Esophagus mucosa (tissue), 1 donor: ENCODE results near the gene PROM1. TPM values are rescaled to one million over a fixed set of nuclear protein-coding genes. Genes with fewer than 3 reads are reported as not detected.
A peak's percentile ranks its signal among the peaks of the same experiment; 100 is the strongest.

Experiments
- ATAC-seq: fragments of 200-7000 bp; cut with Tn5 transposase; one replicate; pipeline ENCODE4 v1.9.1; 2020
- total RNA-seq: library from RNA; stranded (reverse); gene quantifications from one replicate; pipeline ENCODE4 v1.2.4, GENCODE V29; 2023
- donor health status: DM: yes; HTN: yes; CAD: no.

PROM1 gene
- 5.2 TPM for total RNA-seq

DNA sequence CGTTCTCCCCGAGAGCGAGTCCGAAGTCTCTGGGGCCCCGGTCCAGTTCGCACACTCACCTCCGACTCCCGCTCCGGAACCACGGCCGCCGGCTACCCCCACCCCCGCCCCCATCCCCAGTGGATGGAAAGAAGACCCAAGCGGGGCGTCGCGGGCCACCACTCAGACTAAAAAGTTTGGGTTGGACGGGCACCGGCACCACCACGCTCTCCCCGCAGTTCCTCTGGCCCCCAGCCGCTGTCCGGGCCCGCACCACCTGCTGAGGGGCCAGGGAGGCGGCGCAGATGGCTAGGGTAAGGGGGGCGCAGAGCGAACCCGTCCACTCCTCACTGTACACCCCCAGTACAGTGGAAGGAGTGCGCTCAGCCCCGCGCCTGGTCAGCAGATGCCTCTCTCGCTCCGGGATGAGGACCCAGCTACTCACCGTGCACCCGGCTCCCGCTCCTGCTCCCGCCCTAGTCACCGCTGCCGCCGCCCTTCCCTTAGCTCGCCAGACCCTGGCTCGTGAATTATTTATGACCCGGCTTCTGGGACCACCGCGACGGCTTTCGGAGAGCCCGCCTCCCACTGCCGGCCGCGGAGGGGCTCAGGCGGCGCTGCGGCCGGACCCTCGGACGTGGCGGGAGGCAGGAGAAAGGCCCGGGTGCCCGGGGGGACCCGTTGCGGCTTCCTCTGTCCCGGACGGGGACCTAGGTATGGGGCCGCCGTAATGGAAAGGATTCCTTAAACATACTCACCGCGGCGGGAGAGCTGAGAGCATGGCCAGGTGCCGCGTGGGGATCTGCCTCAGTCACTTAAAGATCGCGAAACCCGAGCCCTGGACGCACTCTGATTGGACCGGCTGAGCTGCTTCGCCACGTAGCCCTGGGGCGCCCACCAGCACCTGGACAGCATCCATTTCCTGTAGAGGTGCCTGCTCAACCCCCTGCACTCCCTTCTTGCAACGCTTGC lies at the start of gene PROM1:
Gene PROM1 (minus strand): TSS at position 783 of the 951 bp plus-strand sequence. CDS start 8,117 bp downstream, outside the sequence.
- ATAC-seq, result peak; percentile 53

- no peak for ATAC-seq
Observed at GRCh38 chr4:16133406-16133805, 49.6 kb upstream of the PROM1 start.

- ATAC-seq, result no peak
Observed at GRCh38 chr4:16131293-16131692, 47.5 kb upstream of the PROM1 start.

DNA sequence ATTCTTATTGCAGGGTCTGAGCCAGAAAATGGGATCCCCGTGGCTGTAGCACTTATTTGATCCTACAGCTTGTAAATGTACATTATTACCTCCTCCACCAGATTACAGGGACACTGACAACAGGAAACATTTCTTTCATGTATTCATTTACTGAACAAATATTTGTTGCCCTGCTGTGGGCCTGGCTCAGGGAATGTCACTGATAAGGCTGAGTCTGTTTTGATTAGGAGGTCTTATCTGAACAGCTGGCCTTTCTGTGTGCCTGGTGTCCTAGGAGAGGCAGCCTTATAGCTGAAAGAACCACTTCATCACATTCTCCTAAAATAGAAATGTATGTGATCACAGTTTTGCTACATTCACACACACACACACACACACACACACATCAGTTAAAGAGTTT lies 45.5 kb upstream of the PROM1 start:
- ATAC-seq, result no peak

GRCh38 chr4:16126714-16127113 lies 42.9 kb upstream of the PROM1 start:
- no peak for ATAC-seq

GRCh38 chr4:16125571-16126445 lies 42.0 kb upstream of the PROM1 start:
- ATAC-seq, result peak; percentile 46

DNA sequence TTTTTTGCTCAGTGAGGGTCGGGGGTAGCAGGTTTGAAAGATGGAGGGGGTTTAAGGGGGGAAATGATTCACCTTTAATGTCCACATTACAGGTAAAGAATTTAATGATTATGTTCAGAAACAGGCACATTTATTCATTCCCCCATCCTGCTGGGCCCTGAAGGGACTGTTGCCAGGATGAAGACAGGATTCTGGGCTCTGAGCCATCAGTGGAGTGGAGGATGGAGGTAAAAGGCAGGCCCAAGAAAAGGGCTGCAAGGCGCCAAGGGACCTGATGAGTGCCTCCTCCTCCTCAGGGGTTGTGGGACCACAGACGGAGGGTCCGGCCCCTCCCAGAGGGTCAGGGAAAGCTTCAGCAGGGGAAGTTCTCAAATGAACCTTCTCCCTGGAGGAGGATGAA lies 40.4 kb upstream of the PROM1 start:
- ATAC-seq, result no peak

- peak; percentile 14 for ATAC-seq
Observed at GRCh38 chr4:16123356-16124084, 39.7 kb upstream of the PROM1 start.

DNA sequence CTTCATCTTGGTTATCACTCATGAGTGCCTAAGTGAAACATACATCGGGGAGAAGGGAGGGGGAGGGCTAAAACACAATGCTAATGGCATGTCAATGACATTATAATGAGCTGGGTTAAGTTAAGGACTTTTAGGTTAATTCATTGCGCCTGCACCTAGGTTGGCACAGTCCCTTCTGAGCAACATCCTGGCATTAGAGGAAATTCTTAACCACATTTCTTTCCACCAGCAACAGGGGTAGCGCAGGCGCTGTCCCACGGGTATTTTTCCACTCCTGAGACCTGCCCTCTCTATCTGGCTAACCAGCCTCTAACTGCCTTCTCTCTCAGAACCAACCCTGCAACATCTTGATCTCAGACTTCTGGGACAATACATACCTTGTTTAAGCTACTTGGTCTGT lies 39.0 kb upstream of the PROM1 start:
- ATAC-seq, result no peak

GRCh38 chr4:16122308-16122711 lies 38.5 kb upstream of the PROM1 start:
- no peak for ATAC-seq

DNA sequence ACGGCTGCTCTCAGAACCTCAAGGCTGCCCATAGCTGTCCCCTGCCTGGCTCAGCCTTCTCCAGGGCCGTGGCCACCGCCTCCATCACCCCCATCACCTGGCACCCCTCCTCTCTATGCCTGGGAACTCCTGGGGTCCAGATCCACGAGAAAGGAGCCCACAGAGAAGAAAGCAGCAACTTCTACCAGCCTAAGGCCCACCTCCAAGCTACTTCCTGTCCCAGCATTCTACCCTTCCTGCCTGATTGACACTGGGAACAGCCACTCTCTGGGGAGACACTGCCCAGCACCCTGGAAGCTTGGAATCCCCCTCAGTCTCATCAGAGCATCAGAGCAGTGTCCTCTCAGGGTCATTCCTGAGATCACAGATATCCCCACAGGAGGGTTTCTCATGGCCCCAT lies 36.9 kb upstream of the PROM1 start:
- no peak for ATAC-seq

- no peak for ATAC-seq
Observed at GRCh38 chr4:16119981-16120380, 36.2 kb upstream of the PROM1 start.

- ATAC-seq, result no peak
Observed at GRCh38 chr4:16118090-16118489, 34.3 kb upstream of the PROM1 start.

- ATAC-seq, result no peak
Observed at GRCh38 chr4:16117164-16117563, 33.3 kb upstream of the PROM1 start.

GRCh38 chr4:16116493-16116990 lies 32.7 kb upstream of the PROM1 start:
- ATAC-seq, result peak; percentile 38

DNA sequence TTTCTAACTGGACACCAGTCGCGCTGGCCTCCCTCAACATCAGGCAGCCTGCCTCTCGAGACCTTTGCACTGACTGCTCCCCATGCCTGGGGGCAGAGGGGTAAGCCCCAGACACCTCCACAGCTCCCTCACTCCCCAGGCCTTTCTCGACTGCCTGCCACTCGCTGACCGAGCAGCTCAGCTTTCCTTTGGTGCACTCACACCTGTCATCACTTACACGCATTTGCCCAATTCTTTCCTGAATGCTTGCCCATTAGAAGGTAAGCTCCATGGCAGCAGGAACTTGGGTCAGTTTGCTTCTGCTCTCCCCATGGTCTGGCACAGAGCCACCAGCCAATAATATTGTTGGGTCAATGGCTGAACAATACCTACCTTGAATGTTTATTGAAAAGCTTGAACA lies 32.2 kb upstream of the PROM1 start:
- no peak for ATAC-seq

DNA sequence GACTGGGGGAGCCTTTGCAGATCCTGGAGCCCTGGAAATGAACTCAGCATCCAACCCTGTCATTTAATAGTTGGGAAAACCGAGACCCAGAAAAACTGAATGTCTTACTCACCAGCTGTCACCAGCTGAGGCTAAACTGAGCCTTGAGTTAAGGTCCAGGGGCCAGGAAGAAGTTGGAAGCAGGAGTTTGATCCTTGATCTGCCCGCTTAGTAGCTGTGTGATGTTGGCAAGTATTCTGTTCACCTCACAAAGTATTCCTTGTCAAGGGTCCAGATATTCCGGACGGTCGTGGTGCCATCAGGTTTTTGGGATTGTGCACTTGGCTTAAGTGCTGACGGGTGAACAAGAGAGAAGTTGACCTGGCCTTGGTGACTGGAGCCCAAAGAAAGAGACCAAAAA lies 30.7 kb upstream of the PROM1 start:
- no peak for ATAC-seq

- no peak for ATAC-seq
Observed at GRCh38 chr4:16113741-16114140, 29.9 kb upstream of the PROM1 start.

DNA sequence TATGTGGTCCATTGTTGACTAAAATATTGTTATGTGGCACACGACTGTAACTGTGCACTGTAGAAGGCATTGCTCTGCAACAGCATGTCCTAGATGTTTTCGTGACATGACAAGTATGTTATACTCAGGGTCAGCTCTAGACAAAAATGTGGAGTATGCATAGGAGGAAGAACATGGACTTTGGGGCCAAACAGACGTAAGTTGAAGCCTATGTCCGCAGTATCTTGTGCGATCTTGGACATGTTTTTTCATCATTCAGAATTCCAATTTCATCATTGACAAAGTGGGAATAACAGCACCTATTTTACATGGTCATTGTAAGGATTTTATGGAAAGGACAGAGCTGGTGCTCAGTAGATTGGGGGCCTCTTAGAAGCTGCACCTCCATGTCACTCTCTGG lies 27.7 kb upstream of the PROM1 start:
- no peak for ATAC-seq

DNA sequence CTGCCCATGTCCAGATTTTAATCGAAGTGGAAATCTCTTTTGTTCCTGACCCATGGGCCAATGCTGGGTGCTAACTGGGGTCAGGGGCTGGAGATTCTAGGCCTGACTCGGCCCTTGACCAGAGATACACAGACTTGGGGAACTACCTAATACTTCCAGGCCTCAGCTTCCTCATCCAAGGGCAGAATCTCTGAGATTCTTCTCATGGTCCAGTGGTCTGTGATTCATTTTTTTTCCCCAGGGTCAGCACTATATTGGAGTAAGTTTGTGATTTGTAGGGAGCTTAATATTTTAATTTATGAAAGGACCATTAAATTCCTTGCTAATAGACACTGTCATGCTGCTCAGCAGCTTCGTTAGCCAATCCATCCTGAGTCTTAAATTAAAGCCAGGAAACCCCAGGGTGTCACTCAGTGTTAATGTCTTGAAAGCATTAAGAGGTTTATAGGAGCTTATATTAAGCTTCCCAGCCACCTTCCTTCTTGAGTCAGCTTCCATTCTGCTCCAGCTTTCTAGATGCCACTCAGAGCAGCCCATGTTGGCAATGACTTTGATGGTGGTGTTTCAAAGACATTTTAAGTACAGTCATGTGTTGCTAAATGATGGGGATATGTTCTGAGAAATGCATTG lies 27.0 kb upstream of the PROM1 start:
- ATAC-seq, result peak; percentile 18

DNA sequence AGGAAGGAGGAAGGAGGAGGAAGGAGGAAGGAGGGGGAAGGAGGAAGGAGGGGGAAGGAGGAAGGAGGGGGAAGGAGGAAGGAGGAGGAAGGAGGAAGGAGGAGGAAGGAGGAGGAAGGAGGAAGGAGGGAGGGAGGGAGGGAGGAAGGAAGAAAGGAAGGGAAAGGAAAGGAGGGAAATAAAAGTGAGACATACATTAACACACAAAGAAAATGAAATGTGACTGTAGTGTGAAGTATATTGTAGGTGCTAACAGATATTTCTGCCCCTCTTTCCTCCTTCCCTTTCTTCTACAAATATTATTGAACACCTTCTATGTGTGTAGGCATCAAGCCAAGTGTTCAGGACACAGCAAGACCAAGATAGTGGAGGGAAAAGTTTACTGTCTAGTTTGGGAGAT lies 26.4 kb upstream of the PROM1 start:
- no peak for ATAC-seq

GRCh38 chr4:16109256-16109655 lies 25.4 kb upstream of the PROM1 start:
- no peak for ATAC-seq
